PC-3 (cell line): Measurements from ENCODE around the gene C1orf52. TPM values are rescaled to one million over a fixed set of nuclear protein-coding genes. Genes with fewer than 3 reads are reported as not detected.

Source experiments
- ATAC-seq: fragments of 200-7000 bp; cut with Tn5 transposase; 2 replicates; pipeline ENCODE4 v1.9.1; 2020; ENCODE audit warnings: mild to moderate bottlenecking, moderate library complexity
- BruUV-seq: library from RNA; stranded (reverse); fragments of 400-500 nt; replicated peaks from 2 replicates; lab custom pipeline; 2021; lab: Mats Ljungman, UMichigan
- CTCF ChIA-PET: fragments of 300-600 bp; sonication (Branson Sonifier 250); formaldehyde crosslinking; loops from one replicate; lab custom pipeline; 2022; ENCODE audit warnings: antibody characterized with exemption; lab: Charles Lee
- POLR2A ChIA-PET: fragments of 300-600 bp; sonication (Branson Sonifier 250); formaldehyde crosslinking; loops from one replicate; lab custom pipeline; 2022; ENCODE audit warnings: antibody characterized with exemption; ENCODE audit not compliant: unreplicated experiment; lab: Charles Lee
- DNase-seq: peaks from one replicate; pipeline ENCODE4 v3.0.0-alpha.2; 2015
- H2AFZ ChIP-seq: fragments of 300-600 bp; sonication (generic); 2 replicates; pipeline ENCODE4 v1.6.0; 2016; ENCODE audit warnings: antibody characterized with exemption, low read length
- H3F3A ChIP-seq: fragments of 300-600 bp; sonication (generic); one replicate; pipeline ENCODE4 v1.6.0; 2017; ENCODE audit warnings: antibody characterized with exemption, low read length, control low read depth, mild to moderate bottlenecking; ENCODE audit not compliant: unreplicated experiment
- H3K27ac ChIP-seq: fragments of 300-600 bp; sonication (generic); 2 replicates; pipeline ENCODE4 v1.5.1; 2016; ENCODE audit warnings: mild to moderate bottlenecking, low read length
- H3K27me3 ChIP-seq: fragments of 300-600 bp; sonication (generic); 2 replicates; pipeline ENCODE4 v1.6.1; 2016; ENCODE audit warnings: low read length, mixed read lengths
- H3K36me3 ChIP-seq: fragments of 300-600 bp; sonication (generic); 2 replicates; pipeline ENCODE4 v1.6.1; 2016; ENCODE audit warnings: low read depth, mixed run types, low read length, mixed read lengths
- H3K4me1 ChIP-seq: fragments of 300-600 bp; sonication (generic); 2 replicates; pipeline ENCODE4 v1.5.1; 2016; ENCODE audit warnings: low read length; ENCODE audit not compliant: insufficient read depth
- H3K4me2 ChIP-seq: fragments of 300-600 bp; sonication (generic); 2 replicates; pipeline ENCODE4 v1.6.0; 2016; ENCODE audit warnings: low read length
- H3K4me3 ChIP-seq: fragments of 300-600 bp; sonication (generic); 2 replicates; pipeline ENCODE4 v1.5.1; 2016; ENCODE audit warnings: mild to moderate bottlenecking, low read length, mixed read lengths
- H3K79me2 ChIP-seq: fragments of 300-600 bp; sonication (generic); 2 replicates; pipeline ENCODE4 v1.6.1; 2017; ENCODE audit warnings: low read length, mixed read lengths
- H3K9ac ChIP-seq: fragments of 300-600 bp; sonication (generic); 2 replicates; pipeline ENCODE4 v1.6.0; 2016; ENCODE audit warnings: mild to moderate bottlenecking, low read length
- H3K9me2 ChIP-seq: fragments of 300-600 bp; sonication (generic); replicated peaks from 2 replicates; pipeline ENCODE4 v1.6.1; 2016; ENCODE audit warnings: mixed run types, low read length, mixed read lengths
- H3K9me3 ChIP-seq: fragments of 300-600 bp; sonication (generic); 2 replicates; pipeline ENCODE4 v1.6.1; 2016; ENCODE audit warnings: low read length, mixed read lengths
- H4K20me1 ChIP-seq: fragments of 300-600 bp; sonication (generic); 2 replicates; pipeline ENCODE4 v1.6.1; 2016; ENCODE audit warnings: low read length, mixed read lengths
- EZH2 ChIP-seq: fragments of 300-600 bp; sonication (generic); IDR thresholded peaks from one replicate; pipeline ENCODE4 v1.6.1; 2017; ENCODE audit warnings: antibody characterized with exemption, mild to moderate bottlenecking, low read length; ENCODE audit not compliant: unreplicated experiment
- EZH2phosphoT487 ChIP-seq: fragments of 300-600 bp; sonication (generic); IDR thresholded peaks from 2 replicates; pipeline ENCODE4 v1.6.1; 2018; ENCODE audit warnings: mild to moderate bottlenecking, antibody characterized with exemption, low read length, borderline replicate concordance
- intact Hi-C: fragments of 100-400 bp; cut with micrococcal nuclease; formaldehyde crosslinking; loops from 2 replicates; pipeline ENCODE4 v1.9.0; 2023
- total RNA-seq: library from RNA; depleted of rRNA; stranded (reverse); fragments of >200 nt; gene quantifications from 2 replicates; pipeline ENCODE4 v1.2.3, GENCODE V29; 2014
- TF ChIP-seq, protein P1 (sequence below): fragments of 300-600 bp; sonication (generic); conservative IDR thresholded peaks from 2 replicates; pipeline ENCODE4 v1.5.1; 2017; ENCODE audit warnings: antibody characterized with exemption, low read depth, mild to moderate bottlenecking, low read length

Gene C1orf52
- total RNA-seq, 1 experiment from 2014 or later: 59.9 TPM

DNA sequence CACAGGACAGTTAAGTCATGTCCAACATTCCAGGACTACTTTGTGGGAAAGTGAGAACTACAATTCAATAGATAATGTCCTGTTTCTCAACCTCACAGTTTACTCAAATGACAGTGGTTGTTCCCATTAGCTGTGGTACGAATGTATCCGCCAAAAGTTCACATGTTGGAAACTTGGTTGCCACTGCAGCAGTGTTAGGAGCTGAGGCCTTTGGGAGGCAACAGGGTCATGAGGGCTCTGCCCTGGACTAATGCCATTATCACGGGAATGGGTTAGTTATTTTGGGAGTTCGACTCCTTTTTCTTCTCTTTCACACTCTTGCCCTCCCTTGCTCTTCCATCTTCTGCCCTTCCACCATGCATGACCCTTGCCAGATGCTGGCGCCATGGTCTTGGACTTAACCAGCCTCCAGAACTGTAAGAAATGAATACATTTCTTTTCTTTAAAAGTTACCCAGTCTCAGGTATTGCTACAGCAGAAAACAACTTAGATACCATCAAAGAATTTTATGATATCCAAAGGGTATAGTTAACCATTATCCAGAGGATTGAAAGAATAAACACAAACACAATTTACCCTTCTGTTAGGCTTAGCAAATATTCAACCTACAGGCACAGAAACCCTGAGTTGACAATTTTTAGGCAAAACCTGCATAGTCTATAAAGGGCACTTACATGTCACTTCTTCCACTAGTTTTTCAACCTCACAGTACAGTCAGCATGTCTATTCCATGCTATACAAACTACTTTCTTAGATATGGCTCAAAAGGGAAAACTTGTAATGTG is 9.5 kb upstream of the C1orf52 start:
- Histone ChIP-seq H3K9me2 (no peaks in the 10 kb centered on the region), H3K27ac (no peak overlapping the region), H3K79me2 (peaks cover 75% of the 10 kb centered on the region), H3K4me3 (no peak overlapping the region), H2AFZ (no peak overlapping the region), H3K9ac (no peak overlapping the region), H3K36me3 (peaks cover 67% of the 10 kb centered on the region), H3K4me1 (peaks cover 15% of the 10 kb centered on the region), H3K27me3 (no peaks in the 10 kb centered on the region), H3F3A (peaks cover 4% of the 10 kb centered on the region), H3K9me3 (no peaks in the 10 kb centered on the region), H3K4me2 (no peak overlapping the region), H4K20me1 (peaks cover 19% of the 10 kb centered on the region)
- DNase-seq (no peak), ATAC-seq (no peak)
- intact Hi-C loops: no loop called here
- ChIA-PET POLR2A (no interaction called here), CTCF (no interaction called here)
- no peak for TF ChIP-seq EZH2phosphoT487
- TF ChIP-seq, protein P1, sequence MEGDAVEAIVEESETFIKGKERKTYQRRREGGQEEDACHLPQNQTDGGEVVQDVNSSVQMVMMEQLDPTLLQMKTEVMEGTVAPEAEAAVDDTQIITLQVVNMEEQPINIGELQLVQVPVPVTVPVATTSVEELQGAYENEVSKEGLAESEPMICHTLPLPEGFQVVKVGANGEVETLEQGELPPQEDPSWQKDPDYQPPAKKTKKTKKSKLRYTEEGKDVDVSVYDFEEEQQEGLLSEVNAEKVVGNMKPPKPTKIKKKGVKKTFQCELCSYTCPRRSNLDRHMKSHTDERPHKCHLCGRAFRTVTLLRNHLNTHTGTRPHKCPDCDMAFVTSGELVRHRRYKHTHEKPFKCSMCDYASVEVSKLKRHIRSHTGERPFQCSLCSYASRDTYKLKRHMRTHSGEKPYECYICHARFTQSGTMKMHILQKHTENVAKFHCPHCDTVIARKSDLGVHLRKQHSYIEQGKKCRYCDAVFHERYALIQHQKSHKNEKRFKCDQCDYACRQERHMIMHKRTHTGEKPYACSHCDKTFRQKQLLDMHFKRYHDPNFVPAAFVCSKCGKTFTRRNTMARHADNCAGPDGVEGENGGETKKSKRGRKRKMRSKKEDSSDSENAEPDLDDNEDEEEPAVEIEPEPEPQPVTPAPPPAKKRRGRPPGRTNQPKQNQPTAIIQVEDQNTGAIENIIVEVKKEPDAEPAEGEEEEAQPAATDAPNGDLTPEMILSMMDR: no peak
- no peak for TF ChIP-seq EZH2
- no TSS peak for BruUV-seq

DNA sequence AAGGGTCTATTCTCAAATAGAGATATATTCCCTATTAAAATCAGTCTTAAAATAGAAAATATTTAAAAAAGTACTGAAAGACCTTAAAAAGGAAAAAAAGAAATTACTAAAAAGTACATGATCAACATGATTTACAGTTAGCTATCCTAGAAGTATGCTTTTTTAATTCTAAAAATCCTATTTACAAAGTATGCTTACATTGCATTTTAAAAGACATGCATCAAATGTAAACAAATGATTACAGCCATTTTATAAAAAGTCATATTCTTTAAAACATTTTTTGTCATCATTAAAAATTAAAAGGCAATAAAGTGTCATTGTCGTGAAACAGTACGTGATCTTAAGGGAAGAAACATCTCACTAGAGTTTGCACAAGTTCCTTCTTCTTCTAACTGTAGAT is 7.9 kb upstream of the C1orf52 start:
- TF ChIP-seq EZH2phosphoT487 (no peak), EZH2 (no peak)
- TF ChIP-seq, protein P1: no peak
- H3F3A ChIP-seq: peaks cover 4% of the 10 kb centered on the region
- H3K4me2 ChIP-seq: no peak overlapping the region
- BruUV-seq: no TSS peak
- ATAC-seq (no peak), DNase-seq (no peak)
- no peaks in the 10 kb centered on the region for H3K27me3 ChIP-seq
- intact Hi-C loops: no loop called here
- no peak overlapping the region for H3K27ac ChIP-seq
- peaks cover 11% of the 10 kb centered on the region for H3K4me1 ChIP-seq
- H4K20me1 ChIP-seq: peaks cover 6% of the 10 kb centered on the region; the same call in 1 of the 2 replicates
- peaks cover 72% of the 10 kb centered on the region for H3K36me3 ChIP-seq
- no peak overlapping the region for H3K9ac ChIP-seq
- H3K9me3 ChIP-seq: no peaks in the 10 kb centered on the region
- H2AFZ ChIP-seq: no peak overlapping the region
- peaks cover 59% of the 10 kb centered on the region for H3K79me2 ChIP-seq
- H3K9me2 ChIP-seq: no peaks in the 10 kb centered on the region
- ChIA-PET CTCF (no interaction called here), POLR2A (no interaction called here)
- no peak overlapping the region for H3K4me3 ChIP-seq

DNA sequence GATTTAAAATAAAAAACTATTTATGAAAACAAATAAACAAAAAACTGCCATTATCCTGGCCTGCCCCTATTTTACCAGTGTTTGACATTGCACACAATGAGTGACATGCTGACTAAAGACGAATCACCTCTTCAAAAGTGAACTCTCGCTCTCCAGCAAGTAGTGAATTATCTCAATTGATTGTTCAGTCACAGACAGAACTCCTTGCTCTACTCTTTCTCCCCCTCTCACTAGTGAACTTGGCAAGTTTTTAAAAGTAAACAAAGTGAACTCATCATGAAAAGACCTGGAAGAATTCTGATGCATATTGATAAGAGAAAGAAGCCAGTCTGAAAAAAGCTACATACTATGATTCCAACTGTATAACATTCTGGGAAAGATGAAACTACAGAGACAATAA is 4.7 kb upstream of the C1orf52 start:
- CTCF ChIA-PET: no interaction called here
- Histone ChIP-seq H3K4me3 (no peak overlapping the region), H3K9me3 (no peaks in the 10 kb centered on the region), H3K27me3 (no peaks in the 10 kb centered on the region), H2AFZ (no peak overlapping the region), H3K4me2 (0 out of 2 replicates have a peak overlapping the region, but pooled peaks have one; percentile 12), H4K20me1 (no peaks in the 10 kb centered on the region), H3K9ac (no peak overlapping the region), H3K9me2 (no peaks in the 10 kb centered on the region), H3K4me1 (peaks cover 16% of the 10 kb centered on the region), H3F3A (peaks cover 4% of the 10 kb centered on the region), H3K36me3 (peaks cover 46% of the 10 kb centered on the region), H3K27ac (peak overlapping the region; percentile 43), H3K79me2 (peaks cover 30% of the 10 kb centered on the region)
- DNase-seq: peak; percentile 71
- BruUV-seq: no TSS peak
- intact Hi-C loops: no loop called here
- POLR2A ChIA-PET: no interaction called here
- peak; percentile 19 for ATAC-seq
- TF ChIP-seq EZH2phosphoT487 (no peak), EZH2 (no peak)
- TF ChIP-seq, protein P1: no peak
